Prostate gland (tissue), 2 donors: ENCODE data around the gene IZUMO4.

Experiments
- CTCF ChIP-seq, 4 experiments: fragments of 200-600 bp in 2 of 4; fragments of 450-650 bp in 2 of 4; sonication (generic) in 2 of 4; IDR thresholded peaks; 1 replicate in 3 of 4; 2 replicates in 1 of 4; pipeline ENCODE4 v1.5.1; 2016 to 2019; ENCODE audit warnings: antibody characterized with exemption in 4 of 4, mild to moderate bottlenecking in 2 of 4, moderate library complexity in 2 of 4
- POLR2A ChIP-seq: fragments of 450-650 bp; IDR thresholded peaks from one replicate; pipeline ENCODE4 v1.6.1; 2016; ENCODE audit warnings: antibody characterized with exemption, mild to moderate bottlenecking
- POLR2AphosphoS5 ChIP-seq: sonication (generic); formaldehyde crosslinking; IDR thresholded peaks from one replicate; pipeline ENCODE4 v1.6.1; 2017; ENCODE audit warnings: antibody characterized with exemption

GRCh38 chr19:2057484-2058469 lies 38.9 kb upstream of the IZUMO4 start:
- TF ChIP-seq CTCF (IDR thresholded peaks at IDR 0.05) (no peak), POLR2A (no peak), POLR2AphosphoS5 (no peak)
